WTC11 (cell line): ENCODE measurements around the gene NIF3L1.

Experiments
- ATF1 ChIP-seq: sonication (generic); formaldehyde crosslinking; IDR thresholded peaks from 2 replicates; pipeline ENCODE4 v1.8.1; 2023; ENCODE audit warnings: mild to moderate bottlenecking, moderate library complexity, missing genetic modification reagents
- CREB1 ChIP-seq: sonication (generic); formaldehyde crosslinking; IDR thresholded peaks from 2 replicates; pipeline ENCODE4 v1.8.0; 2023; ENCODE audit warnings: mild to moderate bottlenecking, missing genetic modification reagents
- ELF4 ChIP-seq: sonication (generic); formaldehyde crosslinking; IDR thresholded peaks from 2 replicates; pipeline ENCODE4 v1.8.1; 2022; ENCODE audit warnings: low read depth, mild to moderate bottlenecking, moderate library complexity, missing genetic modification reagents
- ESRRA ChIP-seq: sonication (generic); formaldehyde crosslinking; IDR thresholded peaks from 2 replicates; pipeline ENCODE4 v1.8.1; 2022; ENCODE audit warnings: mild to moderate bottlenecking, missing genetic modification reagents, borderline replicate concordance
- FOXK1 ChIP-seq: sonication (generic); formaldehyde crosslinking; IDR thresholded peaks from 2 replicates; pipeline ENCODE4 v1.8.0; 2022; ENCODE audit warnings: mild to moderate bottlenecking, moderate library complexity, missing genetic modification reagents
- GABPB1 ChIP-seq: sonication (generic); formaldehyde crosslinking; IDR thresholded peaks from 2 replicates; pipeline ENCODE4 v1.8.1; 2023; ENCODE audit warnings: mild to moderate bottlenecking, missing genetic modification reagents
- ZNF263 ChIP-seq: sonication (generic); formaldehyde crosslinking; IDR thresholded peaks from 2 replicates; pipeline ENCODE4 v1.8.1; 2022; ENCODE audit warnings: low read depth, mild to moderate bottlenecking, moderate library complexity, missing genetic modification reagents
- TF ChIP-seq, protein P1 (sequence below): fragments of 200-600 bp; IDR thresholded peaks from 2 replicates; pipeline ENCODE4 v1.8.0; 2022; ENCODE audit warnings: antibody characterized with exemption

DNA sequence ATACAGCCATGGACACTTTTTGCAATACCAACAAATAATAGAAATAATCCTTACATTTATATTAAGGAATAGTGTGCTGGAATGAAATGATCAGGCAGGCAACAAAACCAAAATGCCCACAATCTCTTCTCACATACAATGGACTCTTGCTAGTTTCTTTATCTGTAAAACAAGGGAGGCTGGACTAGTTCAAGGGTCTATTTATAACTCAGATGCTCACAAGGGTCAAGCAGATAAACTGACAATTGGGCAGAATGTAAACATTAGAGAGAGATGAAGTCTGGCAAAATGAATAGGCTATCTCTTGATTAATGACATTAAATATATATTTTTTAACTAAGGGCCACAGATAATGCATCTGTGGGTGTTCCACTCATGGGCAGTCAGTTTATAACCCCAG lies 11.7 kb upstream of the NIF3L1 start:
- TF ChIP-seq FOXK1 (CRISPR knock-in tag) (no peak), ESRRA (no peak), ELF4 (CRISPR knock-in tag) (no peak), CREB1 (CRISPR knock-in tag) (no peak), ATF1 (CRISPR knock-in tag) (no peak), GABPB1 (no peak), ZNF263 (CRISPR knock-in tag) (no peak)
- TF ChIP-seq, protein P1, sequence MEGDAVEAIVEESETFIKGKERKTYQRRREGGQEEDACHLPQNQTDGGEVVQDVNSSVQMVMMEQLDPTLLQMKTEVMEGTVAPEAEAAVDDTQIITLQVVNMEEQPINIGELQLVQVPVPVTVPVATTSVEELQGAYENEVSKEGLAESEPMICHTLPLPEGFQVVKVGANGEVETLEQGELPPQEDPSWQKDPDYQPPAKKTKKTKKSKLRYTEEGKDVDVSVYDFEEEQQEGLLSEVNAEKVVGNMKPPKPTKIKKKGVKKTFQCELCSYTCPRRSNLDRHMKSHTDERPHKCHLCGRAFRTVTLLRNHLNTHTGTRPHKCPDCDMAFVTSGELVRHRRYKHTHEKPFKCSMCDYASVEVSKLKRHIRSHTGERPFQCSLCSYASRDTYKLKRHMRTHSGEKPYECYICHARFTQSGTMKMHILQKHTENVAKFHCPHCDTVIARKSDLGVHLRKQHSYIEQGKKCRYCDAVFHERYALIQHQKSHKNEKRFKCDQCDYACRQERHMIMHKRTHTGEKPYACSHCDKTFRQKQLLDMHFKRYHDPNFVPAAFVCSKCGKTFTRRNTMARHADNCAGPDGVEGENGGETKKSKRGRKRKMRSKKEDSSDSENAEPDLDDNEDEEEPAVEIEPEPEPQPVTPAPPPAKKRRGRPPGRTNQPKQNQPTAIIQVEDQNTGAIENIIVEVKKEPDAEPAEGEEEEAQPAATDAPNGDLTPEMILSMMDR = no peak
